Activated CD4-positive, alpha-beta T cell treated with anti-CD3 and anti-CD28 coated beads, Interleukin-2, amount 50 U/mL, for 48 hours (primary cell): ENCODE measurements around the gene PCDH10.

Experiments
- DNase-seq, 2 experiments: peaks; one replicate each; pipeline ENCODE4 v3.0.0-alpha.2; 2020

The PCDH10 gene

DNA sequence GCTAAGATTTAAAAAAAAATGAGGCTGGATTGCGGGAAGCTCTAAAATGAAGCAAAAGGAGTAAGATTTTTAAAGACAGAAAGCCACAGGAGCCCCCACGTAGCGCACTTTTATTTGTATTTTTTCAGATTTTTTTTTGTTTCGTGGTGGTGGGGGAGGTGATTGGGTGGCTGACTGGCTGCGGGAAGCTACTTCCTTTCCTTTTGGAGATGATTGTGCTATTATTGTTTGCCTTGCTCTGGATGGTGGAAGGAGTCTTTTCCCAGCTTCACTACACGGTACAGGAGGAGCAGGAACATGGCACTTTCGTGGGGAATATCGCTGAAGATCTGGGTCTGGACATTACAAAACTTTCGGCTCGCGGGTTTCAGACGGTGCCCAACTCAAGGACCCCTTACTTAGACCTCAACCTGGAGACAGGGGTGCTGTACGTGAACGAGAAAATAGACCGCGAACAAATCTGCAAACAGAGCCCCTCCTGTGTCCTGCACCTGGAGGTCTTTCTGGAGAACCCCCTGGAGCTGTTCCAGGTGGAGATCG, 908 bp downstream of the PCDH10 start:
- DNase-seq = peak in 1 of 2 experiments; percentile 1

DNA sequence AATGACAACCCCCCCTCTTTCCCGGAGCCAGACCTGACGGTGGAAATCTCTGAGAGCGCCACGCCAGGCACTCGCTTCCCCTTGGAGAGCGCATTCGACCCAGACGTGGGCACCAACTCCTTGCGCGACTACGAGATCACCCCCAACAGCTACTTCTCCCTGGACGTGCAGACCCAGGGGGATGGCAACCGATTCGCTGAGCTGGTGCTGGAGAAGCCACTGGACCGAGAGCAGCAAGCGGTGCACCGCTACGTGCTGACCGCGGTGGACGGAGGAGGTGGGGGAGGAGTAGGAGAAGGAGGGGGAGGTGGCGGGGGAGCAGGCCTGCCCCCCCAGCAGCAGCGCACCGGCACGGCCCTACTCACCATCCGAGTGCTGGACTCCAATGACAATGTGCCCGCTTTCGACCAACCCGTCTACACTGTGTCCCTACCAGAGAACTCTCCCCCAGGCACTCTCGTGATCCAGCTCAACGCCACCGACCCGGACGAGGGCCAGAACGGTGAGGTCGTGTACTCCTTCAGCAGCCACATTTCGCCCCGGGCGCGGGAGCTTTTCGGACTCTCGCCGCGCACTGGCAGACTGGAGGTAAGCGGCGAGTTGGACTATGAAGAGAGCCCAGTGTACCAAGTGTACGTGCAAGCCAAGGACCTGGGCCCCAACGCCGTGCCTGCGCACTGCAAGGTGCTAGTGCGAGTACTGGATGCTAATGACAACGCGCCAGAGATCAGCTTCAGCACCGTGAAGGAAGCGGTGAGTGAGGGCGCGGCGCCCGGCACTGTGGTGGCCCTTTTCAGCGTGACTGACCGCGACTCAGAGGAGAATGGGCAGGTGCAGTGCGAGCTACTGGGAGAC, 1.6 kb downstream of the PCDH10 start:
- peak in 1 of 2 experiments; percentile 4 for DNase-seq

DNA sequence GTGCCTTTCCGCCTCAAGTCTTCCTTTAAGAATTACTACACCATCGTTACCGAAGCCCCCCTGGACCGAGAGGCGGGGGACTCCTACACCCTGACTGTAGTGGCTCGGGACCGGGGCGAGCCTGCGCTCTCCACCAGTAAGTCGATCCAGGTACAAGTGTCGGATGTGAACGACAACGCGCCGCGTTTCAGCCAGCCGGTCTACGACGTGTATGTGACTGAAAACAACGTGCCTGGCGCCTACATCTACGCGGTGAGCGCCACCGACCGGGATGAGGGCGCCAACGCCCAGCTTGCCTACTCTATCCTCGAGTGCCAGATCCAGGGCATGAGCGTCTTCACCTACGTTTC, 2.2 kb downstream of the PCDH10 start:
- DNase-seq = peak in 1 of 2 experiments; percentile 4

DNA sequence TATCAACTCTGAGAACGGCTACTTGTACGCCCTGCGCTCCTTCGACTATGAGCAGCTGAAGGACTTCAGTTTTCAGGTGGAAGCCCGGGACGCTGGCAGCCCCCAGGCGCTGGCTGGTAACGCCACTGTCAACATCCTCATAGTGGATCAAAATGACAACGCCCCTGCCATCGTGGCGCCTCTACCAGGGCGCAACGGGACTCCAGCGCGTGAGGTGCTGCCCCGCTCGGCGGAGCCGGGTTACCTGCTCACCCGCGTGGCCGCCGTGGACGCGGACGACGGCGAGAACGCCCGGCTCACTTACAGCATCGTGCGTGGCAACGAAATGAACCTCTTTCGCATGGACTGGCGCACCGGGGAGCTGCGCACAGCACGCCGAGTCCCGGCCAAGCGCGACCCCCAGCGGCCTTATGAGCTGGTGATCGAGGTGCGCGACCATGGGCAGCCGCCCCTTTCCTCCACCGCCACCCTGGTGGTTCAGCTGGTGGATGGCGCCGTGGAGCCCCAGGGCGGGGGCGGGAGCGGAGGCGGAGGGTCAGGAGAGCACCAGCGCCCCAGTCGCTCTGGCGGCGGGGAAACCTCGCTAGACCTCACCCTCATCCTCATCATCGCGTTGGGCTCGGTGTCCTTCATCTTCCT, 2.7 kb downstream of the PCDH10 start:
- peak in 1 of 2 experiments; percentile 2 for DNase-seq

DNA sequence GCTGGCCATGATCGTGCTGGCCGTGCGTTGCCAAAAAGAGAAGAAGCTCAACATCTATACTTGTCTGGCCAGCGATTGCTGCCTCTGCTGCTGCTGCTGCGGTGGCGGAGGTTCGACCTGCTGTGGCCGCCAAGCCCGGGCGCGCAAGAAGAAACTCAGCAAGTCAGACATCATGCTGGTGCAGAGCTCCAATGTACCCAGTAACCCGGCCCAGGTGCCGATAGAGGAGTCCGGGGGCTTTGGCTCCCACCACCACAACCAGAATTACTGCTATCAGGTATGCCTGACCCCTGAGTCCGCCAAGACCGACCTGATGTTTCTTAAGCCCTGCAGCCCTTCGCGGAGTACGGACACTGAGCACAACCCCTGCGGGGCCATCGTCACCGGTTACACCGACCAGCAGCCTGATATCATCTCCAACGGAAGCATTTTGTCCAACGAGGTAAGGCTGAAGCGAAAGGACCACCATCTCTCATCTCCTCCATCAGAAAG, 3.3 kb downstream of the PCDH10 start:
- peak in 1 of 2 experiments; percentile 3 for DNase-seq

DNA sequence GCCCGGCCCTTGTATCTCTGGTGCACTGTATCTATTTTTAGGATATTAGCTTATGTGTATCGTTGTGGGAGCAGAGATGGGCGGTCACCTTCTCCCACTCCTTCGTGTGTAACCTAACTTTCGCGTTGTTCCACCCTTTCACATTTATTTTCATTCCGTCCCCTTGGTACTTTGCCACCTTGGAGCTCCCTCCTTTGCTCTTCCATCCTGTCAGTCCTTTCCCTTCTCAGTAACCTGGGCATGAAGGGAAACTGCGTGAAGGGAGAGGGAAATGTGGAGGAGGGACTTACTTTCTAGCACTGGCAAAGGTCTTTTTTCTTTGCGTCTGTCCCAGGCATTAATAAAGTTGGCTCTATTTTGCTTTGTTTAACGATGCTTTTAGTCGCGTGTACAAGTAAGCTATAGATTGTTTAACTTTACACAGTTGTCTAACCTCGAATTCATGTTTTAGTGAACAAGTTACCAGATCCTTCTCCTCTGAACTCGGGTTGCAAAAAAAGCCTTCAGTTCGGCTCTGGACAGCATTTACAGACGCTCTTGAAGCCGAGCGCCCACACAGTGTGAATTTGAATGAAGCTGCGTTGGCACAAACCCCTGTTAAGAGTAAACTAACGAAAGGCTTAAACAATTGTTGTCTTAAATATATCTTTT, 3.9 kb downstream of the PCDH10 start:
- no peak for DNase-seq

DNA sequence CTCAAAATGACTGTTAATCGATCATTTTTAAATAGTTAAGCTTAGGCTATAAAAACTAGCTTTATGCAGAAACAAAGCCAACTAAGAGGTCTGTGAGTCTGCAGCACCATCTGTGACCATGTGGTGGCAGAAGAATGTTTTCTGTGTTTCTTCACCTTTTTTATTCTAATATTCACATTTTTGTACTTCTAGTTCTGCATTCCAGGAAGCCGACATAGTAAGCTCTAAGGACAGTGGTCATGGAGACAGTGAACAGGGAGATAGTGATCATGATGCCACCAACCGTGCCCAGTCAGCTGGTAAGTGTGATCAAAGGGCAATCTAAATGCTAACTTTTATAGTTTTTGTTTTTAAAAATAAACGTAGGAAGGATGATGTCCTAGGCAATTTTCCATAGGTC, 5.6 kb downstream of the PCDH10 start:
- no peak for DNase-seq

DNA sequence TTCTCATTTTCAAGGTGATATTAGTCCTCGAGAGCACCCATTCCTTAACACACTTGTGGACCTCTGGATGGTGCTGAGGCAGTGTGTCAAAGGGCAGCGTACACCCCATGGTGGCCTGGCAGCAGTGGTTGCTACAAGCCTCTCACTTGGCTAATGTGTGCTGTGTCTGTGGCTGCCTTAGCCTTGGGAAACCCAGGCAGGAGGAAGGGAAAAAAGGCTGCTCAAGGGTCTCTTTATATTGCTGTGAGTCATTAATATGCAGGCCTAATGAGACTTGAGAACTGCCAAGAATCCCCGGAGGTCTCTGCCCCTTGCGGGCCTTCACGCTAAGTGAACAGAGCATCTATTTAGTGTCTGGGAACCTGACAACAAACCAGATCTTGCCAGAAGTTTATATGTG, 7.0 kb downstream of the PCDH10 start:
- no peak for DNase-seq

DNA sequence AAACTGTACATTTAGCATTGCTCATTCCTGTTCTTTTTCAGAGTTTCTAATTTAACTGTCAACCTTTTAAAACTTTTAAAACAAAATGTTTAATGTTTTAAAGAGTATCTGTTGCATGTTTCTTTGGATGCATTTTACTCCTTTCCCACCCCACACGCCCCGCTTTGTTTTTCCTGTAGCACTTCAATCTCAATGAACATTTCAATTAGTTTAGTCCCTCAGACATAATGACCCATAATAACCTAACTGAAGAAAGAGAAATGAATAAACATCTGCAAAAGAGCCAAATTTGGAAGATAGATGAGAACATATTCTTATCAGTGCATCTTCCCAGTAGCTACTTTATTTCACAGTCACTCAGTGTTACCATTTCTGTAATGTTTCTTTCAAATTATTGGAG, 7.5 kb downstream of the PCDH10 start:
- no peak for DNase-seq

DNA sequence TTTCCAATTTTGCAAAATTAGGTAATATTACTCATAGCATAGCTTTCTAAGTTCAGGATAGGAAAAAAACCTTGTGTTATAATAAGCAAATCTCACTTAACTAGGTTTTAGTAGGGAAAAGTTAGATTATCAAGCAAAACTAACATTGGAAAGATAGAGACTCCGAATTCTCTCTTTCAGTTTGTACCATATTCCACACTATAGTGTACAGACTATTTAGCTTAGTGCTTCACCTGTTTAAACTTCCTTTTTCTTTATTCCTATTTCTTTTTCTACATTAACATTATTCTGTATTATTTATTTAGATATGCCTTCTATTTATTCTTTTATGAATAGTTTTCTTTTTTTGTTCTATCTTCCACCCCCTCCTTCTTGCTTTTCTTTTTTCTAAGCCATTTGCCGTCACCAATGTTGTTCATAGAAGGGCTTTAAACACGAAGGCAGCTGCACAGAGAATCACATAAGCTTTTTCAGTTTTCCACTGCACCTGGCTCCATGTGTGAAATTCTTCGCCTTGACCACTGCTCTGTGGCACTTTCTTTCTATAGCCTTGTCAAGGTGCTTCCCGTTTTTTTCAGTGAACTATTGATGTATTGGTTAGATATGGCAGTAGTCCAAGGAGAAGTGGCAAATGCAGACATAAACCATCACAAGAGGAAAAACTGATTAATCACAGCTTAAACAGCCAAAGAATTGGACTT, 8.5 kb downstream of the PCDH10 start:
- DNase-seq = no peak

DNA sequence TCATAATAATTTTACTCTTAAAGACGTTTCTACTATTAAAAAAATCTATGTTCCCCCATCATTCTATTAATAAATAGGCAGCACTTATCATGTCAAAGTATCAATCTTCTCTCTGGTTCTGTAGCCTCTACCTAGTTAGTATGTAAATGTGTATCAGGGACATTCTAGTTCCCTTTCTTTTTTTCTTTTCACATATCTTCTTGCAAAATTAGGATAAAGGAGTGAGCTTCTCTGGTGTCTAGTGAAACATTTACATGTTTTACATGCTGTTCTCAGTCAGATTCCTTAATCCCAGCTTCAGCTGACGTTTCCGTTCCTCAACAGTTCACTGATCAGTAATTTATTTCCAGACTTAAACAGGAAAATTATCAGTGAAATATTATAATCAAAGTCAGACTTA, 11.8 kb downstream of the PCDH10 start:
- DNase-seq = no peak

DNA sequence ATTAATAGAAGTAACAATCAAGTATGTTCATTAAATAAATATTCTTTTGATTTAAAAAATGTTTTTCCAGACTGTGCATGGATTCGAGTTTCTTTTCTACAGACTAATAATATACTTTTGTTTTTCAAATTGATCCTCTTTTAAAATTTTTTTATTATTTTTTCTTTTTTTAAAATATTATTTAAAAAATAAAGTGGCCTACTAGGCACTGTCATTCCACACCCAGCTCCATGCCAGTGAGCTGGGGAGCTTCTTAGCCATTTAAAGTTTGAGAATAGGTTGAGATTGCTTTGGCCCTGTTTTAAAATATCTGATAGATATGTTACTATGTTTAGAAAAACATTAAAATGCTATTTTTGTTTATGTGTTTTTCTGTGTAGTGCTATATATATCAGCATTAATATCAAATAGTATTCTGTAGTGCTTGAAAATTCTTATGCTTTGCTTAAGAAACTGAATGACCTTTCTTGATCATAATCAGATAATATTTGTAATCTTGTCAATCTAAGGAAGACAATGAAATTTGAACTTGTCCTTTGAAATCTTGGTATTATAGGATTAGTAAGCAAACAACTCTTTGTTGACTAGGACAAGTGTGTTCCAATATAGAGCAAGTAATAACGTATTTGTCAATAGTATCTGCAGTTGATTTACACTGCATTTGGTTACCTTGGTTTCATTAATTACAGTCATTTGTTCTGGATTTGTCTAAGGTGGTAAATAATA, 12.6 kb downstream of the PCDH10 start:
- no peak for DNase-seq

DNA sequence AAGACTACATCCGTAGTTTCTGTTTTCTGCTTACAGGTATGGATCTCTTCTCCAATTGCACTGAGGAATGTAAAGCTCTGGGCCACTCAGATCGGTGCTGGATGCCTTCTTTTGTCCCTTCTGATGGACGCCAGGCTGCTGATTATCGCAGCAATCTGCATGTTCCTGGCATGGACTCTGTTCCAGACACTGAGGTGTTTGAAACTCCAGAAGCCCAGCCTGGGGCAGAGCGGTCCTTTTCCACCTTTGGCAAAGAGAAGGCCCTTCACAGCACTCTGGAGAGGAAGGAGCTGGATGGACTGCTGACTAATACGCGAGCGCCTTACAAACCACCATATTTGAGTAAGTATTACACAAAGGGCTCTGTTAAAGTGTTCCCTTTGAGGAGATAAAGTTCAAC, 13.8 kb downstream of the PCDH10 start:
- DNase-seq = no peak

DNA sequence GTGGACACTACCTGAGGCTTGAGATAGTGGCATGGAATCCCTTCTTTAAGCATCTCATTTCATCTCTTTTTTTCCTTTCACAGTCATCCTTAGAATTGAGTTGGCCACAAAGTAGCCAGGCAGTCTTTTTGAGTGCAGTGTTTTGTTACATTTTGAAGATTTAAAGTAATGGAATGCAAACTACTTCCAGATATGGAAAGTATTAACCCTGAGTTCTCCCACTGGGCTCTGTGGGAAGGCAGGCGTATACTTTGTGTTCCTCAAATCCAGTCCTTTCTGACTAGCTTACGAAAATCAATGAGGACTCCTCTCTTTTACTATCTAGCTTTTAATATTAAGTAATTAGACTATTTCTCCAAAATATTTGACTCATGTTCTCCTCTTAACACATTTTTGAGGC, 29.9 kb downstream of the PCDH10 start:
- no peak for DNase-seq

DNA sequence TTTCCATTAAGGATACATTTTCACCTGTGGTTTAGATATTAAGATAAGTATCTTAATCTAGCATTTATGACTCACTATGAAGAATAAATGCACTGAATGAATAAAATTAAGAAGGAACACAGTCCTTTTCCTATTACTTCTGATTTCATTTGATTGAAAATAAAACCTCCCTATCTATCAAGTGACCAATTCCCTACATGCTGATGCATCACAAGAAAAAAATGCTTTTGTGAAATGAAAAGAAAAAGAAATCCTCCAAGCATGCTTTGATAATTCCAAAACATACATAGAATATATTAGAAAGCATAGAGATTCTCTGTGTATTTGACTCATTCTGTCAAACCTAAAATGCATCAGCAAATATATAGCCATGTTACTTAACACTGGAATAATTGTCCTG, 37.1 kb downstream of the PCDH10 start:
- DNase-seq = no peak

DNA sequence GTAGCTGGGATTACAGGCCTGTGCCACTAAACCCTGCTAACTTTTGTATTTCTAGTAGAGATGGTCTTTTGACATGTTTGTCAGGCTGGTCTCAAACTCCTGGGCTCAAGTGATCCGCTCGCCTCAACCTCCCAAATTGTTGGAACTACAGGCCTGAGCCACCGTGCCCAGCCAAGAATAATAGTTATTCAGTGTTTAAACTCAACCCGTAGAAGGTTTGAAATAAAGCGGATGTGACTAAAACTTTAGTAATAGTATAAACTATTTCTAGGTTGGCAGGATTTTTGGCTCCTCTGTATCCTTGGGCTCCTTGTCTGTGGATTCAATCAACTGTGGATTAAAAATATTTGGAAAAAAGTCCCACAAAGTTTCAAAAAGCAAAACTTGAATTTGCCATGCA, 37.8 kb downstream of the PCDH10 start:
- DNase-seq = no peak

DNA sequence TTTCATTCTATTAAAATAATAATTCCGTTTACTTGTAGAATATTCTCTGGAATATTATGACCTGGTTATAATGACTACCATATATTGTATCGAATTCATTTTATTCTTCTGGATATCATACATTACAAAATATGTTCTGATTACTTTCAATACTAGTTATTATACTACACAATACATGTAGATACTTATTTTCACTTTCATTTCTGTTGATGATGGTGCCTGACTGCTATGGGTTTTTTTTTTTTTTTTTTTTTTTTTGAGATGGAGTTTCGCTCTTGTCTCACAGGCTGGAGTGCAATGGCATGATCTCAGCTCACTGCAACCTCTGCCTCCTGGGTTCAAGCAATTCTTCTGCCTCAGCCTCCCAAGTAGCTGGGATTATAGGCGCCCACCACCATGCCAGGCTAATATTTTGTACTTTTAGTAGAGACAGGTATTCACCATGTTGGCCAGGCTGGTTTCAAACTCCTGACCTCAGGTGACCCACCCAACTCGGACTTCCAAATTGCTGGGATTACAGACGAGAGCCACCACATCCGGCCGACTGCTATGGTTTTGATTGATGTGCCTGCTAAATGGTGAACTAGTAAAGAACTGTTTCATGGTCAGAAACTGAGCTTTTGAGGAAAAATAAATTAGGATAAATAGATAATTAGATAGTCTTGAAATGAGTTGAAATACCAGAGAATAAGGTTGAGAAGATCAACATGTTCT, 39.5 kb downstream of the PCDH10 start:
- no peak for DNase-seq

DNA sequence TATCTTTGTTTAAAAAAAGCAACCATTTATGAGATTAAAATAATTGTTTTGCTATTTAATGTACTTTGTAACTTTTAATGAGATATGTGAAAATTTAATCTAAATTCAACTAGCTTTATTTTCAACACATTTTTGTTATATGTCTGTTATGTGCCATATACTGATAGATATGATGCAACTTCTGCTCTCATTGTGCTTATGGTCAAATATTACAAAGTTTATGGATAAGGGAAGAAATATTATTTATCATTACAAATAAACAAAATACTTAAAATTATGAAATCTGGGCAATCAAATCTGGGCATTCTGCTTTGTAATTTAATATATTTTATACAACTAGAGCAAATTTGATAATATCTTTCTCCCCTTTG, 40.0 kb downstream of the PCDH10 start:
- DNase-seq = no peak

DNA sequence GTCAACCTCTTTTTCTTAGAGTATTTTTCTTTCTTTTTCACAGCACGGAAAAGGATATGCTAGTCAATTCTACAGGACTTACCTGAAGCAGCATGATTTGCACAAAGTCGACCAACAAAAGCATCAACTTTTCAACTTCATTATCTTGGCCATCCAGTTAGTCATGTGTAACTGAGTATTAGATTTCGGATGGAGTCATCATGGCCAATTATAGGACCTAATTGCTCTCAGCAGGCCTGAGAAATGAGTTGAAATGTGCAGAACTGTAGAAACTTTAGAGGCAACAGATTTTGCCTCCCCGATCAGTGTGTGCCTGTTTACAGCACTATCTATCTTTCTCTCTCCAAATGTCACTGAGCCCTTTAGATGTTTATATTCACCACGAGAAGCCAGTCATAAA, 41.0 kb downstream of the PCDH10 start:
- no peak for DNase-seq

DNA sequence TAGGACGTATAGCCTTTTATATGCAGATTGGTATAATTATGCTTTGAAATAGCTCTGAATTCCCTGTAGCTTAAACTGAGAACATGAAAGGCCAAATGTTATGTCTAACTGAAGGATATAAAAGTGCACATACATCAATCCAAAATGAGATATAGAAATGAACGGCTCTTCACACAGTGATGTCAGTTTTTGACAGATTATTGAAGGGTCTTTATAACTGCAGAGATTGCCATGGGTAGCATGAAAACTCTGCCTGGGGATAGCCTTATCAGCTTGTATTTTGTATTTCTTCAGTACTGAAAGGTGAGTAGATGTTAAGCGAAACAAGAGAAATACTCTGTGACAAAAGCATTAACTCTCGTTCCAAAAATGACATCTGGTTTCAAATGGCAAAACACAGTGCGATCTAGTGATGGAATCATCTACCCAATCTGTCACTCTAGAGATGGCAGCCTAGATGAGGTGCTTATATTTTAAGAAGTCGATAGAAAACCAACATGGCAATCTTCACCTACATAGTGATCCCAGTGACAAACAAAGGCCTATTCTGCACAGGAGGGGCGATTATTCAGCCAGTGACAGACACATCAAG, 59.7 kb downstream of the PCDH10 start:
- DNase-seq = no peak

DNA sequence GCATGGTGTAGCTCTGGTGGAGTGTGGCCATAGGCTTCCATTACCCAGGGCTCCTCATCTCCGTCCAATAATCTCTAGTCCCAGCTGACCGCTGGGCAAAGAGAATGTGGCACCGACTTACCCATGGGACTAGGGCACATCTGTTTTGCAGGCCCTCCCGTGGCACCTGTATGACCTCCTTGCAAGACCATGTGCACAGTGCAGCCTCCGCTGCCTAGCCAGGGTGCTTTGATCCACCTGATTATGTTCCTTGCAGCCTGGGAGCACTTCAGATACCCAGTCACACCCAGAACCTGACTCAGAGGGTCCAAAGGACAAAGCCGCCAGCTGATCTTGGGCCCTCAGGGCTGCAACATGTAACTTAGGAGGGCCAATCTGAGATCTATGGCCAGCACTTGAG, 84.8 kb downstream of the PCDH10 start:
- DNase-seq = no peak
